Nephron progenitor cell (in vitro differentiated cells): ENCODE measurements around the gene HOXD8.

ENCODE experiments used
- DNase-seq: peaks from one replicate; pipeline ENCODE4 v3.0.0; 2021
- H3K27ac Mint-ChIP-seq: 2 replicates; pipeline ENCODE4 v1.8.0; 2021; ENCODE audit warnings: mild to moderate bottlenecking, moderate library complexity, mixed read lengths
- H3K27me3 Mint-ChIP-seq: 2 replicates; pipeline ENCODE4 v1.8.0; 2021; ENCODE audit warnings: mild to moderate bottlenecking, low read depth, mixed read lengths; ENCODE audit not compliant: poor library complexity
- H3K36me3 Mint-ChIP-seq: 2 replicates; pipeline ENCODE4 v1.8.0; 2021; ENCODE audit warnings: low read depth, mixed read lengths
- H3K4me1 Mint-ChIP-seq: 2 replicates; pipeline ENCODE4 v1.8.0; 2021; ENCODE audit warnings: mixed read lengths
- H3K4me3 Mint-ChIP-seq: 2 replicates; pipeline ENCODE4 v1.8.0; 2021; ENCODE audit warnings: mild to moderate bottlenecking, moderate library complexity, mixed read lengths
- H3K9me3 Mint-ChIP-seq: 2 replicates; pipeline ENCODE4 v1.8.0; 2021; ENCODE audit warnings: mild to moderate bottlenecking, moderate library complexity, mixed read lengths
- CTCF ChIP-seq: fragments of 200-600 bp; sonication (generic); IDR thresholded peaks from 2 replicates; pipeline ENCODE4 v1.5.0; 2021; ENCODE audit warnings: antibody characterized with exemption

HOXD8 gene

DNA sequence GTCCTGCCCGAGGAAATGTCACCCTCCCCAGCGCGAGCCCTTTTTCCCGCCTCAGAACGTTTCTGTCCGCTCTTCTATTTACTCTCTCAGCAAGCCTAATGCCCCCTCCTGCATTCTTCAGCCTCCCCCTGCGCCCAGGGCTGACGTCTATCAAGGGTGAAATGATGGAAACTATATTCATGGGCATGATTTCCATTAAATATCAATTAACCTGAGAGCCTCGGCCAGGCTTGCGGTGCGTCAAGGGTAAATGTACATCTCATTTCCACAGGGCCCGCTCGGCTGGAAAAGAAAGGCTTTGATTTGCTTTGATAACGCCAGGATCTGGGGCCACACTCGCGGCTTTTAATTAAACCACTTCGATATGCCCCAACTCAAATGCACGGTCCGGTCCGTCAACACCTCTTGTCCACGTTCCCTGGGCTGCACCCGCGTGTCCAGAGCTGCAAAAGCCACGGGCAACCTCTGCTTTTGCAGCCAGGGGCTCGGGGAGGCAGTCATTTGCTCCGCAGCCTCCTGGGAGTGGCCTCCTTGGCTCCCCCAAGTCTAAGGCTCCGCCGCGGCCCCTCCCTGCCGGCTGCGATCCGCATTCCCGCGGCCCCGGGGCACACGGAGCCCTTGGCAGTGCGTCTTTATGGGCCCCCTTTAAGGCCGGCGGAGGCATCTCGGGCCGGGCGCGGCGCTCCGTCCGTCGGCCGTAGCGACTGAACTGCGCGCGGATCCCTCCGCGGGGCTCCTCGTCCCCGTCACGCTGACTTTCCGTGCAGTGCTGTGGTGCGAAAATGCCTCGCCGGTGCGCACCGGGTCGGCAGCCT is at the start of gene HOXD8:
TSS of gene HOXD8 (plus strand) at position 724 of the 815 bp plus-strand sequence. CDS start 662 bp downstream, outside the sequence.
- DNase-seq: peak; percentile 80
- no peaks in the 10 kb centered on the region for H3K9me3 Mint-ChIP-seq
- H3K27ac Mint-ChIP-seq: peak within 1 kb of the TSS; percentile 100
- H3K4me1 Mint-ChIP-seq: peaks cover 62% of the 10 kb centered on the region
- H3K4me3 Mint-ChIP-seq: peak within 1 kb of the TSS; percentile 100
- peaks cover 7% of the 10 kb centered on the region for H3K27me3 Mint-ChIP-seq
- H3K36me3 Mint-ChIP-seq: peaks cover 16% of the 10 kb centered on the region
- TF ChIP-seq CTCF: no peak

DNA sequence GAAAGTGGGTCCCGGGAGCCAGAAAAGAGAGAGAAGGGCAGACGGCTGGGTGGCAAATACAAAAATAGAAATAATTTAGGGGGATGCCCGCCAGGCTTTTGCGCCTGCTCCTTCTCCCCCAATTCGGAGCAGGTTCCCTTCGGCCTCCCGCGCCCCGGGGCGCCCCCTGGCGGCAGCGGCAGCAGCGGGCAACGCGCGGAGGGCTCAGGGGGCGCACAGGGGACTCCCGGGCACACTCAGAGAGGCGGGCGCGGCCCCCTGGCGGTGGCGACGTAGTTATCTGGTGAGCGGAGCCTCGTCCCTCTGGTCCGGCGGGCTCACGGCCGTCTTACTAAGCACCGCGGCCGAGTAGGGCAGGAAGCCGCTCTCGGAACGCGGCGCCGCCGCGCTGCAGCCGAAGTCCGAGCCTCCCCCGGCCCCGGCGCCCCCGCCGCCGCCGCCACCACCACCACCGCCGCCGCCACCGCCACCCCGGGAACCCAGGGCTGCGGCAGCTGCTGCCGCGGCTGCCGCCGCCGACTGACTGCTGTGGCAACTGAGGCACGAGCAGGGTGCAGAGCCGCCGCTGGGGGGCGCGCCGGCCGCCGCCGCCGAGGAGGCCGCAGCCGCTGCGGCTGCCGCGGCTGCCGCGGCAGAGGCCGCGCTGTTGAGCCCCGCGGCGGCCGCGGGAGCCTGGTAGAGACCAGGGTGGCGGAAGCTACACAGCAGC is 49.5 kb upstream of the HOXD8 start:
- peaks cover 99% of the 10 kb centered on the region for H3K27me3 Mint-ChIP-seq
- H3K4me1 Mint-ChIP-seq: peaks cover 29% of the 10 kb centered on the region
- H3K4me3 Mint-ChIP-seq: peak overlapping the region; percentile 66
- DNase-seq: peak; percentile 85
- H3K9me3 Mint-ChIP-seq: peaks cover 10% of the 10 kb centered on the region
- no peaks in the 10 kb centered on the region for H3K36me3 Mint-ChIP-seq
- H3K27ac Mint-ChIP-seq: no peak overlapping the region
- TF ChIP-seq CTCF: peak; percentile 96

GRCh38 chr2:176080540-176081375 is 48.7 kb upstream of the HOXD8 start:
- H3K27me3 Mint-ChIP-seq: peaks cover 99% of the 10 kb centered on the region
- H3K27ac Mint-ChIP-seq: no peak overlapping the region
- peak; percentile 53 for DNase-seq
- TF ChIP-seq CTCF: no peak
- H3K4me3 Mint-ChIP-seq: peak overlapping the region; percentile 65
- peaks cover 10% of the 10 kb centered on the region for H3K9me3 Mint-ChIP-seq
- no peaks in the 10 kb centered on the region for H3K36me3 Mint-ChIP-seq
- peaks cover 25% of the 10 kb centered on the region for H3K4me1 Mint-ChIP-seq

DNA sequence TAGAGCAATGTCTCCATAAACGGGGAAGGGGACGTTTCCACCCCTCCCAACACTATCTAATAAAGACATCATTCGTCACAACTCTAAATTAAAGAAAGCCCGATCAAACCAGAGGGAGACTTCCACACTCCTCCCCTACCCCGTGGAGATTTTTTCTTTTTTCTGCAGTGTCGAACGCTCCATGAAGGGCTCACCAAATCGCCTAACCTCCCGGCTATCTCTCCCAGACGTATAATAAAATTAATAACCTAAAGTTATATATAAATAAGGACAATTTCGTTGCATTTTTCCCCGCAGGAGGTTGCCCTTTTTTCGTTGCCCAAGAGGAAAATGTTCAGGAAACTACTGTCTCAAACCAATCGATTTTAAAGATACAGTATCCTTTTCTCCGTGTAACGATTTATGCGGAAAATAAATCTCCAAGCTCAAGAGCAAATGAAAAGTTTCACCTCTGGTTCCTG is 48.1 kb upstream of the HOXD8 start:
- peaks cover 99% of the 10 kb centered on the region for H3K27me3 Mint-ChIP-seq
- DNase-seq: no peak
- H3K27ac Mint-ChIP-seq: no peak overlapping the region
- TF ChIP-seq CTCF: no peak
- peak overlapping the region; percentile 49 for H3K4me3 Mint-ChIP-seq
- H3K36me3 Mint-ChIP-seq: no peaks in the 10 kb centered on the region
- H3K4me1 Mint-ChIP-seq: peaks cover 25% of the 10 kb centered on the region
- peaks cover 10% of the 10 kb centered on the region for H3K9me3 Mint-ChIP-seq

- DNase-seq: peak; percentile 65
- peaks cover 99% of the 10 kb centered on the region for H3K27me3 Mint-ChIP-seq
- no peak overlapping the region for H3K4me3 Mint-ChIP-seq
These were observed 47.5 kb upstream of the HOXD8 start for GRCh38 chr2:176081837-176082524.

More at GRCh38 chr2:176081837-176082524, 47.5 kb upstream of the HOXD8 start:
- TF ChIP-seq CTCF: no peak
- Mint-ChIP-seq H3K4me1 (peaks cover 25% of the 10 kb centered on the region), H3K9me3 (peaks cover 12% of the 10 kb centered on the region), H3K36me3 (no peaks in the 10 kb centered on the region), H3K27ac (no peak overlapping the region)
